Activated T-cell treated with anti-CD3 and anti-CD28 coated beads for 24 hours (primary cell): ENCODE data around the gene THUMPD3.

Experiments
- DNase-seq: peaks from one replicate; pipeline ENCODE4 v3.0.0-alpha.2; 2020; ENCODE audit warnings: low read depth

The THUMPD3 gene

GRCh38 chr3:9352917-9353752, 9.7 kb upstream of the THUMPD3 start:
- peak; percentile 26 for DNase-seq

GRCh38 chr3:9361691-9362388, 1.0 kb upstream of the THUMPD3 start:
- DNase-seq: no peak

- no peak for DNase-seq
These were observed 6.7 kb downstream of the THUMPD3 start for GRCh38 chr3:9369508-9369907.

- DNase-seq: no peak
These were observed 10.6 kb downstream of the THUMPD3 start for GRCh38 chr3:9373465-9373864.

GRCh38 chr3:9377981-9378380, 15.1 kb downstream of the THUMPD3 start:
- DNase-seq: no peak

- DNase-seq: no peak
These were observed 16.5 kb downstream of the THUMPD3 start for GRCh38 chr3:9379327-9379726.

GRCh38 chr3:9380014-9380413, 17.2 kb downstream of the THUMPD3 start:
- no peak for DNase-seq

- DNase-seq: no peak
These were observed 21.4 kb downstream of the THUMPD3 start for GRCh38 chr3:9384141-9384828.

- no peak for DNase-seq
These were observed 22.6 kb downstream of the THUMPD3 start for GRCh38 chr3:9385187-9386077.

GRCh38 chr3:9386078-9386459, 23.2 kb downstream of the THUMPD3 start:
- no peak for DNase-seq

GRCh38 chr3:9386501-9387321, 23.9 kb downstream of the THUMPD3 start:
- DNase-seq: no peak

GRCh38 chr3:9387322-9387655, 24.4 kb downstream of the THUMPD3 start:
- no peak for DNase-seq

GRCh38 chr3:9388142-9388541, 25.3 kb downstream of the THUMPD3 start:
- no peak for DNase-seq

- DNase-seq: no peak
These were observed 25.9 kb downstream of the THUMPD3 start for GRCh38 chr3:9388562-9389272.

- DNase-seq: no peak
These were observed 27.5 kb downstream of the THUMPD3 start for GRCh38 chr3:9390265-9390888.

GRCh38 chr3:9392041-9392440, 29.2 kb downstream of the THUMPD3 start:
- no peak for DNase-seq

- DNase-seq: no peak
These were observed 32.9 kb downstream of the THUMPD3 start for GRCh38 chr3:9395570-9396300.

GRCh38 chr3:9396301-9396631, 33.4 kb downstream of the THUMPD3 start:
- DNase-seq: peak; percentile 71

GRCh38 chr3:9396632-9397331, 33.9 kb downstream of the THUMPD3 start:
- DNase-seq: peak; percentile 93
